Effector CD4-positive, alpha-beta T cell (primary cell): ENCODE results near the gene GPR108.
"Not testable (repeated sequence)": the region's sequence is repeated elsewhere in the genome, so short reads cannot be mapped to it uniquely, and the experiment has no call there.

Experiments used
- DNase-seq: peaks from one replicate; pipeline ENCODE4 v3.0.0-alpha.2; 2020

The GPR108 gene

GRCh38 chr19:6718741-6719539, 18.4 kb downstream of the GPR108 start:
- DNase-seq: no peak

DNA sequence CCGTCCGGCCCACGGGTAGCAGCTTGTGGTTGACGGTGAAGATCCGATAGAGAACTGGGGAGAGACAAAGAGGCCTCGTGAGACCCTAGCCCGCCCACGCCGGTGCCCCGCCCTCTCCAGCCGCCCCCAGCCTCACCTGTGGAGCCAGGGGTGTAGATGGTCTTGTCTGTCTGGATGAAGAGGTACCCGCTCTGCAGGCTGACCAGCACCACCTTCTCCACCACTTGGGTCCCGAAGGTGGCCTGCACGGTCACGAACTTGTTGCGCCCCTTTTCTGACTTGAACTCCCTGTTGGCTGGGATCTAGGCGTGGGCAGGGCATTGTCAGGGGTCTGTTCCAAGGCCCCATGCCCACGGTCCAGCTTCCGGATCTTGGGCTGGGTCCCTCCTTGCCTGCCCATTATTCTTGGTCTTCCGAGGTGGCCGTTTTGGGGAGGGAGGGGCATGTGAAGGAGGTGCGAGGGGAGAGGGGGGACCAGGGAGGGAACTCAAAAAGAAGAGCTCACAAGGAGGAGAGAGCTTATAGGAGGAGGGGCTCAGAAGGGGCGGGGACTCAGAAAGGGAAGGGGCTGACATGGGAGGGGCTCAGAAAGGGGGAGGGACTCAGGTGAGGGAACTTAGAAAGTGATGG, 19.2 kb downstream of the GPR108 start:
- no peak for DNase-seq

GRCh38 chr19:6717441-6717971, 19.9 kb downstream of the GPR108 start:
- no peak for DNase-seq

DNA sequence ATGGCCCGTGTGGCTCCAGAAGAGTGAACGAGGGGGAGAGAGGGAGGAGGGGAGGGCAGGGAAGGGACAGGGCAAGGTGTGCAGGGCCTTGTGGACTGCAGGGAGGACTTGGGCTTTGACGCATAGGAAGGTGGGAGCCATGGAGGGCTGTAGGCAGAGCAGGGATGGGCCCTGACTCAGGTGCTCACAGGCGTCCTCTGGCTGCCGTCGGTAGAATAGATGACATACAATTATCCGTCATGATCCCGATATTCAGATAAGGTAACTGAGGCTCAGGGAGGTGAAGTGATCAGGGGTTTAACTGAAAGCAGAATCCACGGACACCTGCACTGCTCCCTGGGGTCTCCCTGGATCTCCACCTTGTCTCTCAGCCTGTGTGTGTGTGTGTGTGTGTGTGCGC, 20.3 kb downstream of the GPR108 start:
- no peak for DNase-seq

DNA sequence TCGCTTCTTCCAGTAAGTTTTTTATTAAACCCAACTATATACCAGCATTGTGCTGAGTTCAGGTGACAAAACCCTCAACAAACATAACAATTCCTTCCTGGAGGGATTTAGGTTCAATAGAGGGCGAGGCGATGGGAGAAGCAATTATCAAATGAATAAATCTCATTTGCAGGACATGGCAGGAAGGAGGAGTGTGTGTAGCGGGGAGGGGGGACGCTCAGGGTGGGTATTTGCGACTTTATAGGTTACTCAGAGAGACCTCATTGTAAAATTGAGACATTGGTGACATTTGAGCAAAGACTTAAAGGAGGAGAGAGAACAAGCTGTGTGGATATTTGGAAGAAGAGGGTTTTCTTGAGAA, 20.8 kb downstream of the GPR108 start:
- no peak for DNase-seq

DNA sequence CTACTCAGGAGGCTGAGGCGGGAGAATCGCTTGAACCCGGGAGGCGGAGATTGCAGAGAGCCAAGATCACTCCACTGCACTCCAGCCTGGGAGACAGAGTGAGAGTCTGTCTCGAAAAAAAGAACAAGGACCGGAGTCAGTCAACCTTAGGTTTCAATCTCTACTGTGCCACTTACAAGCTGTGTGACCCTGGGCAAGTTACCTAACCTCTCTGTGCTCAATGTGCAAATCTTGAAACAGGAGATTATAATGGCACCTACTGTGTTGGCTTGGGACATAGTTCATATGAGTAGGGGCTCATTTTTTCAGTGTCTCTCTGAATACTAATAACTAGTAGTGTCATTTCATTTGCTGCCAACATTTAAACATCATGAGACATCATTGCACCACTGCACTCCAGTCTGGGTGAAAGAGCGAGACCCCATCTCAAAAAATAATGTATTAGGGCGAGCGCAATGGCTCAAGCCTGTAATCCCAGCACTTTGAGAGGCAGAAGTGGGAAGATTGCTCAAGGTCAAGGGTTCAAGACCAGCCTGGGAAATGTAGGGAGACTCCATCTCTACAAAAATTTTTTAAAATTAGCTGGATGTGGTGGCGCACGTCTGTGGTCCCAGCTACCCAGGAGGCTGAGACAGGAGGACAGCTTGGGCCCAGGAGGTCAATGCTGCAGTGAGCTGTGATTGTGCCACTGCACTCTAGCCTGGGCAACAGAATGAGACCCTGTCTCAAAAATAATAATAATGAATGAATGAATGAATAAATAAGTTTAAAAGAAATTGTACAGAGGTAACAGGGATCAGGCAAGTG, 22.4 kb downstream of the GPR108 start:
- no peak for DNase-seq

- no peak for DNase-seq
These were observed 23.3 kb downstream of the GPR108 start for GRCh38 chr19:6713773-6714692.

DNA sequence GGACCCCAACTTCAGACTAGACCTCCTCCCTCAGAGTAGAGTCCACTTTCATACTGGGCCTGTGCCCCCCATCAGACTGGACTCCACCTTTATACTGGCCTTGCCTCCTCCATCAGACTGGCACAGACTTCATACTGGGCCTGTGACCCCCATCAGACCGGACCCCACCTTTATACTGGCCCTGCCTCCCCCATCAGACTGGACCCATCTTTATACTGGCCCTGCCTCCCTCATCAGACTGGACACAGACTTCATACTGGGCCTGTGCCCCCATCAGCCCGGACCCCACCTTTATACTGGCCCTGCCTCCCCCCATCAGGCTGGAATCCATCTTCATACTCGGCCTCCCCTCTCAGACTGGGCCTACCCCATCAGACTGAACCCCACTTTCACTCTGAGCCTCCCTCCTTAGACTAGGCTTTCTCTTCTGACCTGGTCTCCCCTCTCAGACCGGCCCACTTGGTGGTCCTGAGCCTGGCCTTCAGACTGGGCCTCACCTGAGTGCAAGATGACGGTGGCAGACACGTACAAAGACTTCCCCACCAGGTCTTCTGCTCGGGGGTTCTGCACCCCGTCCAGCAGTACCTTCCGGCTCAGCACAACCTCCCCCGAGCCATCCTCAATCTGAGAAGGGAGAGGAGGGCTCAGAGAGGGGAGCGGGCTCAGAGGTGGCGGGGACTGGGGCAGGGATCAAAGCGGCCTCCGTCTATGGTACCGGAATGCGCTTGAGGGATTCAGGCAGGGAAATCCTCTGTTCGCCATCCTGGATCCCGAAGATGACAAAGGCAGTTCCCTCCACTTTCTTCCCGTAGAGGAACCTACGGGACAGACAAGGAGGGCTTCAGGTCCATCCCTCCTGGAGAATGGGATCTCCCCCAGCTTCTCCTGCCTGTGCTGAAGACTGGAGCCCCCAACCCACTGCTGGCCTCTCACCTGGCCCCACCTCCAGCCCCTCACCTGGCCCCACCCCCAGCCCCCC, 24.4 kb downstream of the GPR108 start:
- no peak for DNase-seq

DNA sequence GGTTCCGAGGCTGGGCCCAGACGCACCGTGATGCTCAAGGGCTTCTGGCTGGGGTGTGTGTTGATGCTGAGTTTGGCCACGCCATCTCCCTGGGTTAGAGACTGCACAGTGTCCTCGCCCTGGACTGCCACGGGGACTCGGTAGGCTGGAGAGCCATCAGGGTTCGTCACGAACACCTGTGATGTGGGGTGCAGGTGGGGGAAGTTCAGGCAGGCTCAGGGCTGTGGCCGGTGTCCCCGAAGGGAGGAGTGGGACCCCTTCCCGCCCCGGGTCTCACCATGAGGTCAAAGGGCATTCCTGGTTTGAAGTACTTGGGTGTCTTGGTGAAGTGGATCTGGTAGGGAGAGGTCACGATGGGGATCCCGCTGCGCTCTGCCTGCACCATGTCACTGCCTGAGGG, 25.1 kb downstream of the GPR108 start:
- DNase-seq: no peak

GRCh38 chr19:6711605-6712004, 25.8 kb downstream of the GPR108 start:
- DNase-seq: no peak

DNA sequence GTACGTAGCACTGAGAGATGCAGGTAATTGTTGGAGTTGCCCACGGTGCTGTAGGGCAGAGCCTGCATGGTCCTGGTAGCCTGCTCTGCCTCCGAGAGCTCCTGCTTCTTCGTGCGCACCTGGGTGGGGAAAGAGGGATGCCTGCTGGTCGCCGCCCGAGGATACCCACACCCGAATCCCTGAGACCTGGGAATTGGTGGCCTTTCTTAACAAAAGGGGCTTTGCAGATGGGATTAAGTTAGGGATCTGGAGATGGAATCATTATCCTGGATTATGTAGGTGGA, 26.4 kb downstream of the GPR108 start:
- no peak for DNase-seq

- DNase-seq: no peak
These were observed 26.9 kb downstream of the GPR108 start for GRCh38 chr19:6710273-6711077.

DNA sequence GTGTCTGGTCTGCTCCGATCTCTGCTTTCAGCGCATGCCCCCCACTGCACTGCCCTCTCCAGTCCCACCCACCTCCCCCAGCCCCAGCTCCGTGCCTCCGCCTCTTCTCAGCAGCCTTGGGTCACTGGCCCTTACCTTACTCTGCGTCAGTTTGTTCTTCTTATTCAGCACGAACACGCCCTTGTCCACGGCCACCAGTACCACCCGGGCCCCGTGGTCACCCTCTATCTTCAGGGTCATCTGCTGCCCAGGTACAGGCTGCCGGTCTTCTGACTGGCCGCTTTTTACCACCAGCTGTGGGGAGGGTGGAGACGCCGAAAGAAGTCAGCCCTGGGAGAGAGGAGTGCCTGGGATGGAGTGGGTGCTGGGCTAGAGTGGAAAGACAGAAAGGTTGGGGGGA, 27.8 kb downstream of the GPR108 start:
- no peak for DNase-seq

GRCh38 chr19:6708913-6709312, 28.5 kb downstream of the GPR108 start:
- not testable (repeated sequence) for DNase-seq

GRCh38 chr19:6708346-6708745, 29.0 kb downstream of the GPR108 start:
- DNase-seq: no peak

- no peak for DNase-seq
These were observed 29.7 kb downstream of the GPR108 start for GRCh38 chr19:6707658-6708018.

DNA sequence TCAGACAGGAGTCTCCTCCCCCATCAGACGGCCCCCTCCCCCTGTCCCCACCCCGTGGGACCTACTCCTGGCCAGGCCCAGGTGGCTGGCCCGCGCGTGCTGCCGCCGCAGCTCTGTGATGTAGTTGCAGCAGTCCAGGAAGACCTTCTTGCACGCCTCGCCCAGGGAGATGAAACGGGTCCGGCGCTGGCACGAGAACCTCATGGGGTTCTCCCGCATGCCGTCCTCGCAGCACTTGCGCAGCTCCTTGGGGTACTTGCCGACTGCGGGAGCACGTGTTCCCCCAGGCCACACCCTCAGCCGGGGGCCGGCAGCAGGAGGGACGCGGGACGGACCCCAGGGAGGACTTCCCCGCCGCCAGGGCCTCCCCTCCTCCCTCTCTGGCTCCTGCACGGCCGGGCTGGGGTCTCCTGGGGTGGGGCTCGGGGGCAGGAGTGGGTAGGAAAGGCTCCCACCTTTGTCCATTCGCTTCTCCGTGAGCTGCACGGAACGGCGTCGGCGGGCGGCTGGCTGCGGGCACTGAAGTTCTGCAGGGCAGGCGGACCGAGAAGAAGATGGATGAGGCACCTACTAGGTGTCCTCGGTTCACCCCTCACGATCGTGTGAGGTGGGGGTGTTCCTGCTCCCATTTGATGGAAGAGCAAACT, 30.2 kb downstream of the GPR108 start:
- no peak for DNase-seq

GRCh38 chr19:6706633-6706958, 30.8 kb downstream of the GPR108 start:
- DNase-seq: no peak

GRCh38 chr19:6705931-6706632, 31.3 kb downstream of the GPR108 start:
- no peak for DNase-seq
